BLaER1 (cell line): Measurements from ENCODE around the gene SRCIN1.

Experiments
- H3K27ac ChIP-seq: shearing (Covaris generic); formaldehyde crosslinking; 2 replicates; pipeline ENCODE4 v1.8.1; 2022
- H3K27me3 ChIP-seq: shearing (Covaris generic); formaldehyde crosslinking; 2 replicates; pipeline ENCODE4 v1.8.1; 2022
- H3K36me3 ChIP-seq: shearing (Covaris generic); formaldehyde crosslinking; 2 replicates; pipeline ENCODE4 v1.8.1; 2022
- H3K4me1 ChIP-seq: shearing (Covaris generic); formaldehyde crosslinking; 2 replicates; pipeline ENCODE4 v1.8.1; 2022
- H3K4me2 ChIP-seq: shearing (Covaris generic); formaldehyde crosslinking; 2 replicates; pipeline ENCODE4 v1.8.1; 2022
- H3K4me3 ChIP-seq: shearing (Covaris generic); formaldehyde crosslinking; 2 replicates; pipeline ENCODE4 v1.8.1; 2022
- H3K9ac ChIP-seq: shearing (Covaris generic); formaldehyde crosslinking; 2 replicates; pipeline ENCODE4 v1.8.1; 2022
- H3K9me3 ChIP-seq: shearing (Covaris generic); formaldehyde crosslinking; 2 replicates; pipeline ENCODE4 v1.8.1; 2022
- H4K20me1 ChIP-seq: shearing (Covaris generic); formaldehyde crosslinking; 2 replicates; pipeline ENCODE4 v1.8.1; 2022
- Cebpa-rat ChIP-seq: shearing (Covaris generic); IDR thresholded peaks from 2 replicates; pipeline ENCODE4 v1.8.1; 2022

SRCIN1 gene

DNA sequence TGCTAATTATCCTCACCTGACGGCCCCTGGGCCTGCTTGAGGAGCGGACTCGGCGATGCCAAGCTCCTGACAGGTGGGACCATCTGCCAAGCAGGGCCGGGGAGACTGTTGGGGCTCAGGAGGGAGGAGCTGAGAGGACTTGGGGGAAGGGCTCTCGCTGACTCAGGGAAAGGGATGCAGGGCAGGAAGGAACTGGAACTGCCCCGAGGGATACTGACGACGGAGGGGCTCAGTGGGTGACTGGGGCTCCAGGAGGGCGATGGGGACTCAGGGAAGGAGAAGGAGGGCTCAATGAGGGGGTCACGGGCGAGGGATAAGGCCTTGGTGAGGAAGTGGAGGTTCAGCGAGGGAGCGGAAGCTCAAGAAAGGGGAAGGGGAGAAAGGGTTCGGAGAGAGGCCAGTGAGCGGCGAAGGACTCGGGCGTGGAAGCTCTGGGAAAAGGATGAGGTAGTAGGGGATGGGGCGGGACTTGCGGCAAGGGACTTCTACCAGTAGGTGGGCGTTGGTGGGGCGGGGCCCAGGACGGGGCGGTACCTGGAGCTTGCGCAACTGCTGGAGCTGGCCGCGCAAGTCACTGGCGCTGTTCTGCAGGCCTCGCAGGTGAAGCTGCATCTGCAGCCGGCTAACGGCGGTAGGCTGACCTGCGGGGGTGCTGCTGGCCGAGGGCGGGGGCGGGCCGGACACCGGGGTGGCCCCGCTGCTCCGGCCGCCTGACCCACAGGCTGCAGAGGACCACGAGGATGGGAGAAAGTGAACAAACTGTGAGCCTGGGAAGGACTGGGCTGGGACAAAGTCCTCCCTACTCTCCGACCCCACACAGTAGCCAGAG is 46.5 kb downstream of the SRCIN1 start:
- peaks cover 59% of the 10 kb centered on the region for H3K27me3 ChIP-seq
- peaks cover 60% of the 10 kb centered on the region for H3K4me1 ChIP-seq
- H3K27ac ChIP-seq, result no peak overlapping the region
- no peaks in the 10 kb centered on the region for H3K36me3 ChIP-seq
- H3K9ac ChIP-seq, result no peak overlapping the region
- peak; percentile 99 for TF ChIP-seq Cebpa-rat
- peak overlapping the region; percentile 67 for H3K4me3 ChIP-seq
- 0 out of 2 replicates have a peak, but pooled peaks cover 10% of the 10 kb centered on the region for H3K9me3 ChIP-seq
- peaks cover 45% of the 10 kb centered on the region for H4K20me1 ChIP-seq
- H3K4me2 ChIP-seq, result peak overlapping the region; percentile 99

DNA sequence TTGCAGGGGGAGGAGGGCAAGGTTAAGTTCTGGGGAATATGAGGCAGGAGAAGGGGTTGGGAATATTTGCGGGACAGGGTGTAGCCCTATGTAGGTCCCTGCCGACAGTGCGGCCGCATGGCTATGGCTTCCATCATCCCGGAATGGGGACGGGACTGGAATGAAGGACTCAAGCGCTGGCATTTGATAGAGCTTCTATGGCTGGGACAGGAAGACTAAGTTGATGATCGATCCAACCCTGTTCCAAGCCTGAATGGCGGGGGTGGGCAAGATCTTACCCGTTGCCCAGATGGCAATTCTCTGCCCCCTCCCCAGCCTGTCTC is 47.1 kb downstream of the SRCIN1 start:
- no peaks in the 10 kb centered on the region for H3K36me3 ChIP-seq
- H4K20me1 ChIP-seq, result peaks cover 39% of the 10 kb centered on the region
- H3K4me2 ChIP-seq, result peak overlapping the region; percentile 99
- H3K4me3 ChIP-seq, result peak overlapping the region; percentile 67
- 0 out of 2 replicates have a peak, but pooled peaks cover 10% of the 10 kb centered on the region for H3K9me3 ChIP-seq
- TF ChIP-seq Cebpa-rat, result no peak
- peaks cover 53% of the 10 kb centered on the region for H3K27me3 ChIP-seq
- no peak overlapping the region for H3K27ac ChIP-seq
- H3K9ac ChIP-seq, result no peak overlapping the region
- H3K4me1 ChIP-seq, result peaks cover 65% of the 10 kb centered on the region

DNA sequence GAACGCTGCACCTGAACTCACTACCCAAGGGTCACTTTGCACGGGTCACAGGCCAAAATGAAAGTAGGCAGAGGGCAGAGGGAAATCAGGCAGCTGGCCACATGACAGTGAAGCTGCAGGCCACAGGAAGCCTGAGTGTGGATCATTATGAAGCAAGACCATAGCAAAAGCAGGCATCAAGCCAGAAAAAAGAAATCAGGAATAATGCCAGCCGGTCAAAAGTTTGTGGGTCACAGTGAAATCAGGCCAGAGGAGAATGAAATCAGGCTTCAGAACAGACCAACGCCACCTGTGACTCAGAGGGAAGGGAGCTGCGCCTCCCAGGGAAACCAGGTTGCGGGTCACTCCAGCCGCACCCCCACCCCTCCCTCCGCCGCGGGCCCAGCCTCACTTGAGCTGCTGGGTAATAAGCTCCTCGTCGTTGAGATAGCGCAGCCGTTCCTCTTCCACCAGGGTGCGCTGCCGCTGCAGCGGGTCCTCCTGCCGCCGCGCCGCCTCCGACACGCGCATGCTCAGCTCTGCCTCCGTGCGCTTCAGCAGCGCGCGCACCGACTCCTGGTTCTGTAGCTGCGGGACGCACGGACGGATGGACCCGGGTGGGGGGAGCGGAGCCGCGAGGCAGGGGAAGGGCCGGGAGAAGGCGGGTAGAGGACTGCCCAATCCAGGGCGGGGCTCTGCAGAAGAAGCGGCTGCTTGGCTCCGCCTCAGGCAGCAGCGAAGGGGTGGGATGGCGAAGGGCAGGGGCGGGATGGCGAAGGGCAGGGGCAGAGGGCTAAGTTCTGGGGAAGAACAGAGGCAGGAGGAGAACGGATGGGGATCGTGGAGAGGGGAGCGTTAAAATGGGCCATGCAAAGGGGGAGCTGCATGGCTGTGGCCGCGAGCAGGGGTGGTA is 47.7 kb downstream of the SRCIN1 start:
- peak overlapping the region; percentile 99 for H3K4me2 ChIP-seq
- peaks cover 65% of the 10 kb centered on the region for H3K4me1 ChIP-seq
- peaks cover 34% of the 10 kb centered on the region for H4K20me1 ChIP-seq
- TF ChIP-seq Cebpa-rat, result no peak
- 0 out of 2 replicates have a peak, but pooled peaks cover 10% of the 10 kb centered on the region for H3K9me3 ChIP-seq
- H3K27me3 ChIP-seq, result peaks cover 47% of the 10 kb centered on the region
- no peaks in the 10 kb centered on the region for H3K36me3 ChIP-seq
- H3K4me3 ChIP-seq, result peak overlapping the region; percentile 67
- H3K27ac ChIP-seq, result no peak overlapping the region
- H3K9ac ChIP-seq, result no peak overlapping the region

DNA sequence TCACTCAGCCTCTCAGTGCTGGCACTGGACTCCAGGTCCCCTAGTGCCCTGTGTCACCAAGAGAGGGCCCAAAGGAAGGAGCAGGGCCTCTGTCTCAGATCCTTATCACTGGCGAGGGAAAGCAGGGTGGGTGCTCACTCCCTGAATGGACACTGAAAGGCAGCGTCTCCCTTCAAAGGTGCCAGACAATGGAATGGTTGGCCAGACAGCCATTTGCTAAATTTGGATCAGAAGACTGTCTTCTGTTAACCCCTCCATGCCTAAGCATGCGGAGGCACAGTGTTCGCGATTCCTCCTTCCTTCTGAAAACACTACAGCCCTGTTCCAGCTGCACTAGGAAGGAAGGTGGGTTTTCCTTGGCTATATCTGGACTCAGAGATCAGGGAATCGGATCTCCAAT is 48.4 kb downstream of the SRCIN1 start:
- no peak for TF ChIP-seq Cebpa-rat
- Histone ChIP-seq H3K9ac (no peak overlapping the region), H3K27ac (no peak overlapping the region), H3K4me3 (no peak overlapping the region), H3K36me3 (no peaks in the 10 kb centered on the region), H3K4me1 (peaks cover 66% of the 10 kb centered on the region), H3K27me3 (peaks cover 40% of the 10 kb centered on the region), H3K9me3 (0 out of 2 replicates have a peak, but pooled peaks cover 10% of the 10 kb centered on the region), H3K4me2 (peak overlapping the region; percentile 99), H4K20me1 (peaks cover 29% of the 10 kb centered on the region)

- H3K27me3 ChIP-seq, result peaks cover 29% of the 10 kb centered on the region
- H3K27ac ChIP-seq, result no peak overlapping the region
- H3K36me3 ChIP-seq, result no peaks in the 10 kb centered on the region
- H3K9me3 ChIP-seq, result 0 out of 2 replicates have a peak, but pooled peaks cover under 1% of the 10 kb centered on the region
- H3K9ac ChIP-seq, result no peak overlapping the region
- peak overlapping the region; percentile 99 for H3K4me2 ChIP-seq
- peaks cover 18% of the 10 kb centered on the region for H4K20me1 ChIP-seq
- peaks cover 66% of the 10 kb centered on the region for H3K4me1 ChIP-seq
- no peak overlapping the region for H3K4me3 ChIP-seq
- no peak for TF ChIP-seq Cebpa-rat
Measured at GRCh38 chr17:38556239-38556638, 49.5 kb downstream of the SRCIN1 start.

DNA sequence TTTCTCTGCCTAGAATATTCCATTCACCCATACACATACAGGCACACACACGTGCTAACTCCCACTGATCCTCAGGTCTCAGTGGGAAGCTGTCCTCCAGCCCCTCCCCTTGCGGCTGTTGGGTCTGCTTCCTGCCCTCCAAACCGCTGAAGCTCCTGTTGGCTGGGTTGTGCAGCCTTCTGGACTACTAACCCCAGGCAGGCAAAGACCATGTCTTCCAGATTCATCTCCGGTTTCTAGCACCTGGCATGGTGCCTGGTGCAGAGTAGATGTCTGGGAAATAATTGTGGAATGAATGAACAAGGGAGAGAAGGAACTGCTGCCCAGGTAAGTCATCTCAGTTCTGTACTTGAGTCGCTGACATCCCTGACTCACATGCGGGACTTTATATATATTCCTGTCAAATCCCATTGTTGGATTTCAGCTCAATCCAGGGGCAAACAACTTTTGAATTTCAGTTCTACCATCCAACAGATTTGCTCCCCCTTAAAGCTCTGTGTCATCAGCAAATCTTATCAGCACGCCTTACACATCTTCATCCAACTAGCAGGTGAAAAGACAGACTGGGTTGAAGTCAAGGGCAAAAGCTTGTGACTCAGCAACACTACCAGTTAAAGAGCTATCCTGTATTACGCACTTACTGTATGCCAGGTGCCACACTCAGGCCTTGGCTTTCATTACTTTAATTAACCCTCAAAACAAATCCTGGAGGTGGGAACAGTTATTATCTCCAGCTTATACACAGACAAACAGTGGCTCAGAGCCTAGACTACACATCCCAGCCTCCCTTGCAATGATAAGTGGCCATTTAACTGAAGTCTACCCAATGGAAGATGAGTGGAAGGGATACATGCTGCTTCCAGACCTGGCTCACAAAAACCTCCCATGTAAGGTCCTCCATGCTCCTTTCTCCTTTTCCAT is 51.1 kb downstream of the SRCIN1 start:
- no peak overlapping the region for H3K9ac ChIP-seq
- TF ChIP-seq Cebpa-rat, result no peak
- H3K36me3 ChIP-seq, result no peaks in the 10 kb centered on the region
- no peak overlapping the region for H3K4me3 ChIP-seq
- no peak overlapping the region for H3K27ac ChIP-seq
- H3K9me3 ChIP-seq, result no peaks in the 10 kb centered on the region
- peaks cover 2% of the 10 kb centered on the region for H4K20me1 ChIP-seq
- peaks cover 13% of the 10 kb centered on the region for H3K27me3 ChIP-seq
- peaks cover 55% of the 10 kb centered on the region for H3K4me1 ChIP-seq
- H3K4me2 ChIP-seq, result peak overlapping the region; percentile 45

- no peak for TF ChIP-seq Cebpa-rat
- Histone ChIP-seq H3K36me3 (no peaks in the 10 kb centered on the region), H3K4me1 (peaks cover 35% of the 10 kb centered on the region), H3K27ac (no peak overlapping the region), H3K9ac (no peak overlapping the region), H3K27me3 (no peaks in the 10 kb centered on the region), H4K20me1 (no peaks in the 10 kb centered on the region), H3K4me2 (no peak overlapping the region), H3K4me3 (no peak overlapping the region), H3K9me3 (no peaks in the 10 kb centered on the region)
Measured at GRCh38 chr17:38552343-38552742, 53.4 kb downstream of the SRCIN1 start.

- no peak overlapping the region for H3K9ac ChIP-seq
- H3K36me3 ChIP-seq, result no peaks in the 10 kb centered on the region
- peaks cover 23% of the 10 kb centered on the region for H3K4me1 ChIP-seq
- TF ChIP-seq Cebpa-rat, result no peak
- H3K4me2 ChIP-seq, result no peak overlapping the region
- no peaks in the 10 kb centered on the region for H3K27me3 ChIP-seq
- H3K4me3 ChIP-seq, result no peak overlapping the region
- no peak overlapping the region for H3K27ac ChIP-seq
- H3K9me3 ChIP-seq, result no peaks in the 10 kb centered on the region
- H4K20me1 ChIP-seq, result no peaks in the 10 kb centered on the region
Measured at GRCh38 chr17:38551121-38551520, 54.6 kb downstream of the SRCIN1 start.

DNA sequence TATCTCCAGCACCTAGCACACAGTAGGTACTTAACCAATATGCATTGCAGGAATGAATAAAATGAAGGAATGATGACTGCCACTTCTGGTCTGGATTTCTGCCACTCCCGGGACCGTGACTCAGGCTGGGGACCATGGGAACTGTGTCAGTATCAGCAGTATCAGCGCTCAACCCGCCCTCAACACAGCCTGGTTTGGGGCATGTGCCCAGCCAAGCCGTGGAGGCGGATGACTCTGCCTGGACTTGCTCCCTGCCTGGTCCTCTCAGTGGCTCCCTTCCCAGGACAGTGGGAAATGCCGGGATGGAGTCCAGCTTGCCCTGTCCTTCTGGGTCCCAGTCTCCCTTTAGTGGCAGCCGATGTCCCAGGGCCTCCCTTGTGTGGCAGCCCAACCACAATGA is 55.1 kb downstream of the SRCIN1 start:
- Histone ChIP-seq H3K9ac (no peak overlapping the region), H3K4me1 (peaks cover 22% of the 10 kb centered on the region), H3K4me3 (no peak overlapping the region), H4K20me1 (no peaks in the 10 kb centered on the region), H3K9me3 (no peaks in the 10 kb centered on the region), H3K36me3 (no peaks in the 10 kb centered on the region), H3K27me3 (no peaks in the 10 kb centered on the region), H3K27ac (no peak overlapping the region), H3K4me2 (no peak overlapping the region)
- no peak for TF ChIP-seq Cebpa-rat
